Endothelial cell of umbilical vein (primary cell): ENCODE results near the gene CD300LG. TPM values are rescaled to one million over a fixed set of nuclear protein-coding genes. Genes with fewer than 3 reads are reported as not detected.

Source experiments
- BruUV-seq: library from RNA; stranded (reverse); fragments of 400-500 nt; replicated peaks from 2 replicates; lab custom pipeline; 2021; lab: Mats Ljungman, UMichigan
- CTCF ChIA-PET: fragments of 300-600, 350-600 bp; sonication (Branson Sonifier 250); formaldehyde crosslinking; loops from one replicate; lab custom pipeline; 2021; ENCODE audit warnings: antibody characterized with exemption, inconsistent platforms; lab: Charles Lee
- POLR2A ChIA-PET: fragments of 300-600, 350-600 bp; sonication (Branson Sonifier 250); formaldehyde crosslinking; loops from one replicate; lab custom pipeline; 2021; ENCODE audit warnings: antibody characterized with exemption, inconsistent platforms; lab: Charles Lee
- DNase-seq: peaks from one replicate; pipeline ENCODE4 v3.0.0-alpha.2; 2011; ENCODE audit warnings: low read depth, low spot score
- FAIRE-seq: peaks from 2 replicates; lab custom pipeline; 2011; peaks lifted over from hg19 to GRCh38; lab: Jason Lieb, UNC
- H2AFZ ChIP-seq: 2 replicates; pipeline ENCODE4 v1.6.0; 2012; ENCODE audit warnings: low read depth, low read length, control low read depth, inconsistent platforms
- H3K27ac ChIP-seq: 2 replicates; pipeline ENCODE4 v1.5.1; 2011; ENCODE audit warnings: low read depth, mild to moderate bottlenecking, control low read depth, low read length, moderate library complexity; ENCODE audit not compliant: insufficient read depth
- H3K27me3 ChIP-seq, 2 experiments: 2 replicates each; pipeline versions ENCODE4 v1.6.0 to v1.6.1; 2011; ENCODE audit warnings: low read length in 2 of 2, mixed read lengths in 1 of 2; ENCODE audit not compliant: control insufficient read depth in 2 of 2, insufficient read depth in 2 of 2
- H3K36me3 ChIP-seq, 2 experiments: 2 replicates in 1 of 2; 3 replicates in 1 of 2; pipeline ENCODE4 v1.5.1; 2011; ENCODE audit warnings: low read length in 2 of 2, mild to moderate bottlenecking in 1 of 2, moderate library complexity in 1 of 2; ENCODE audit not compliant: control insufficient read depth in 2 of 2, insufficient read depth in 2 of 2; ENCODE audit errors: extremely low read depth in 1 of 2
- H3K4me1 ChIP-seq: 3 replicates; pipeline ENCODE4 v1.5.1; 2011; ENCODE audit warnings: mild to moderate bottlenecking, low read length; ENCODE audit not compliant: control insufficient read depth, insufficient read depth; ENCODE audit errors: extremely low read depth
- H3K4me2 ChIP-seq: 2 replicates; pipeline ENCODE4 v1.6.1; 2011; ENCODE audit warnings: low read length, control low read depth, mixed read lengths; ENCODE audit not compliant: insufficient read depth
- H3K4me3 ChIP-seq, 3 experiments: fragments of 200-600 bp in 1 of 3; sonication (generic), shearing (Covaris generic) in 1 of 3; replicated peaks in 1 of 3; 2 replicates each; pipeline ENCODE4 v1.5.1; 2011 to 2016; ENCODE audit warnings: control low read depth in 3 of 3, low read length in 3 of 3, mild to moderate bottlenecking in 2 of 3, inconsistent platforms in 1 of 3, low read depth in 1 of 3, moderate library complexity in 1 of 3; ENCODE audit not compliant: insufficient read depth in 1 of 3
- H3K79me2 ChIP-seq: 2 replicates; pipeline ENCODE4 v1.6.0; 2012; ENCODE audit warnings: low read length, inconsistent platforms; ENCODE audit not compliant: control insufficient read depth, insufficient read depth
- H3K9ac ChIP-seq: replicated peaks from 2 replicates; pipeline ENCODE3; 2011; ENCODE audit warnings: low read length, control low read depth; ENCODE audit not compliant: insufficient read depth; ENCODE audit errors: extremely low read depth
- H3K9me1 ChIP-seq: replicated peaks from 3 replicates; pipeline ENCODE4 v1.6.0; 2011; ENCODE audit warnings: mild to moderate bottlenecking, low read length; ENCODE audit not compliant: control insufficient read depth, insufficient read depth; ENCODE audit errors: extremely low read depth
- H3K9me3 ChIP-seq: replicated peaks from 2 replicates; pipeline ENCODE4 v1.5.1; 2012; ENCODE audit warnings: low read length, inconsistent platforms; ENCODE audit not compliant: control insufficient read depth, insufficient read depth
- H4K20me1 ChIP-seq: replicated peaks from 2 replicates; pipeline ENCODE3; 2011; ENCODE audit warnings: mild to moderate bottlenecking, low read length; ENCODE audit not compliant: control insufficient read depth, insufficient read depth; ENCODE audit errors: extremely low read depth
- CTCF ChIP-seq, 2 donors: IDR thresholded peaks; 1 replicate in 1 of 2; 2 replicates in 1 of 2; pipeline ENCODE4 v1.5.1; 2011; ENCODE audit warnings: low read length in 2 of 2, mild to moderate bottlenecking in 2 of 2, moderate library complexity in 2 of 2, control low read depth in 1 of 2, inconsistent platforms in 1 of 2, low read depth in 1 of 2; ENCODE audit not compliant: insufficient read depth in 1 of 2; ENCODE audit errors: extremely low read depth in 1 of 2
- EZH2 ChIP-seq: IDR thresholded peaks from 2 replicates; pipeline ENCODE4 v1.6.1; 2012; ENCODE audit warnings: borderline replicate concordance, low read depth, mild to moderate bottlenecking, moderate library complexity, low read length, inconsistent platforms; ENCODE audit not compliant: severe bottlenecking
- FOS ChIP-seq: IDR thresholded peaks from 2 replicates; pipeline ENCODE4 v1.6.1; 2011; ENCODE audit warnings: mild to moderate bottlenecking, low read length, moderate library complexity, borderline replicate concordance; ENCODE audit not compliant: insufficient read depth
- GATA2 ChIP-seq: IDR thresholded peaks from 2 replicates; pipeline ENCODE4 v1.7.0; 2011; ENCODE audit warnings: low read depth, mild to moderate bottlenecking, moderate library complexity, mixed read lengths, low read length; ENCODE audit not compliant: insufficient read length, insufficient read depth
- JUN ChIP-seq: IDR thresholded peaks from 2 replicates; pipeline ENCODE4 v1.6.1; 2011; ENCODE audit warnings: borderline replicate concordance, low read depth; ENCODE audit not compliant: insufficient read length, insufficient read depth
- MAX ChIP-seq: IDR thresholded peaks from 2 replicates; pipeline ENCODE4 v1.6.1; 2011; ENCODE audit not compliant: insufficient read depth, insufficient read length
- MYC ChIP-seq: IDR thresholded peaks from one replicate; pipeline ENCODE4 v1.6.1; 2011; ENCODE audit warnings: mild to moderate bottlenecking, low read depth, low read length
- POLR2A ChIP-seq: IDR thresholded peaks from 2 replicates; pipeline ENCODE4 v1.6.1; 2012; ENCODE audit warnings: low read depth, mild to moderate bottlenecking, control low read depth, low read length
- POLR2AphosphoS5 ChIP-seq: IDR thresholded peaks from 2 replicates; pipeline ENCODE4 v1.6.1; 2012; ENCODE audit warnings: low read depth, mild to moderate bottlenecking, control low read depth, low read length, moderate library complexity; ENCODE audit not compliant: insufficient read depth
- dilution Hi-C: fragments of 300-500 bp; cut with MboI; formaldehyde crosslinking; loops from one replicate; pipeline ENCODE4 v1.15.0; 2019; ENCODE audit warnings: low sequenced_read_pairs; ENCODE audit not compliant: extremely low pct_ligation_motif_present
- intact Hi-C: fragments of 100-400 bp; cut with micrococcal nuclease; formaldehyde crosslinking; loops from one replicate; pipeline ENCODE4 v1.10.0; 2022
- polyA plus RNA-seq, 4 experiments: library from polyadenylated mRNA; depleted of rRNA in 3 of 4; stranded (reverse) in 3 of 4; unstranded in 1 of 4; fragments of >200 nt; gene quantifications; 2 replicates each; pipeline versions ENCODE4 v1.2.1 to v1.2.3, GENCODE V29; 2011 to 2012; ENCODE audit warnings: missing spikeins in 1 of 4
- total RNA-seq: library from RNA; stranded (reverse); gene quantifications from 2 replicates; pipeline ENCODE4 v1.2.3, GENCODE V29; 2021

Gene CD300LG
- total and polyA plus RNA-seq, 2 donors (not counting 3 experiments of a cell fraction or from before 2014, with no cell fraction given) = not detected

- H3K9me1 ChIP-seq = no peaks in the 10 kb centered on the region
- FAIRE-seq (no peak), DNase-seq (no peak)
- H3K4me2 ChIP-seq = no peak overlapping the region
- no TSS peak for BruUV-seq
- H3K4me1 ChIP-seq = no peaks in the 10 kb centered on the region
- CTCF ChIA-PET = no interaction called here
- dilution Hi-C loops (no loop called here), intact Hi-C loops (no loop called here)
- POLR2A ChIA-PET = no interaction called here
- no peaks in the 10 kb centered on the region for H3K9me3 ChIP-seq
- H3K79me2 ChIP-seq = no peaks in the 10 kb centered on the region
- H3K27me3 ChIP-seq = peaks cover 6 to 11% of the 10 kb centered on the region in 2 experiments
- TF ChIP-seq EZH2 (no peak), MAX (no peak), GATA2 (no peak), POLR2AphosphoS5 (no peak), FOS (no peak), CTCF (IDR thresholded peaks at IDR 0.05; ENCODE audit: extremely low read depth in 1 of 2, insufficient read depth in 1 of 2, low read depth in 1 of 2, low read length in 2 of 2) (no peak), MYC (no peak), POLR2A (no peak), JUN (no peak)
- no peak overlapping the region for H3K9ac ChIP-seq
- no peak overlapping the region for H2AFZ ChIP-seq
- H3K27ac ChIP-seq = no peak overlapping the region
- no peaks in the 10 kb centered on the region for H4K20me1 ChIP-seq
- H3K4me3 ChIP-seq = no peak overlapping the region
- no peaks in the 10 kb centered on the region for H3K36me3 ChIP-seq
These were observed 27.3 kb downstream of the CD300LG start for GRCh38 chr17:43874293-43874692.
